Activated CD4-positive, alpha-beta T cell treated with anti-CD3 and anti-CD28 coated beads for 4 hours (primary cell): Measurements from ENCODE around the gene APBA2.
"Not testable (repeated sequence)": the region's sequence is repeated elsewhere in the genome, so short reads cannot be mapped to it uniquely, and the experiment has no call there.

Experiments
- DNase-seq, 2 donors: peaks; one replicate each; pipeline ENCODE4 v3.0.0-alpha.2; 2020

The APBA2 gene

GRCh38 chr15:29018120-29018805, 132.5 kb downstream of the APBA2 start:
- no peak for DNase-seq

GRCh38 chr15:29018995-29019976, 133.5 kb downstream of the APBA2 start:
- DNase-seq = no peak

- DNase-seq = no peak
Observed at GRCh38 chr15:29021857-29022256, 136.1 kb downstream of the APBA2 start.

- DNase-seq = no peak
Observed at GRCh38 chr15:29024662-29025061, 138.9 kb downstream of the APBA2 start.

GRCh38 chr15:29025411-29025810, 139.6 kb downstream of the APBA2 start:
- not testable (repeated sequence) for DNase-seq

- DNase-seq = not testable (repeated sequence)
Observed at GRCh38 chr15:29028158-29028557, 142.4 kb downstream of the APBA2 start.

GRCh38 chr15:29029651-29030195, 143.9 kb downstream of the APBA2 start:
- no peak for DNase-seq

GRCh38 chr15:29031502-29032228, 145.9 kb downstream of the APBA2 start:
- DNase-seq = no peak

- no peak for DNase-seq
Observed at GRCh38 chr15:29032229-29032625, 146.5 kb downstream of the APBA2 start.

GRCh38 chr15:29032751-29033150, 147.0 kb downstream of the APBA2 start:
- DNase-seq = no peak

GRCh38 chr15:29034151-29034550, 148.4 kb downstream of the APBA2 start:
- no peak for DNase-seq

GRCh38 chr15:29034593-29035335, 149.0 kb downstream of the APBA2 start:
- no peak for DNase-seq

- DNase-seq = no peak
Observed at GRCh38 chr15:29035336-29036285, 149.8 kb downstream of the APBA2 start.

GRCh38 chr15:29037997-29038705, 152.4 kb downstream of the APBA2 start:
- DNase-seq = no peak

GRCh38 chr15:29039466-29040369, 153.9 kb downstream of the APBA2 start:
- DNase-seq = no peak

GRCh38 chr15:29040370-29040751, 154.6 kb downstream of the APBA2 start:
- no peak for DNase-seq

GRCh38 chr15:29043736-29044502, 158.1 kb downstream of the APBA2 start:
- DNase-seq = no peak

GRCh38 chr15:29044503-29044901, 158.7 kb downstream of the APBA2 start:
- DNase-seq = no peak
